ENCODE results near the gene ZBP1.

GRCh38 chr20:57666106-57666833, 46.0 kb upstream of the ZBP1 start:
- no peak for TF ChIP-seq EZH2 (IDR thresholded peaks at IDR 0.05; ENCODE audit: low read length, unreplicated experiment)
- TF ChIP-seq EZH2phosphoT487 (IDR thresholded peaks at IDR 0.05; ENCODE audit: borderline replicate concordance, low read length): no peak
- TF ChIP-seq CTCF (conservative IDR thresholded peaks at IDR 0.05; ENCODE audit: low read depth, low read length): no peak
